ENCODE measurements around the gene RPN2. TPM values are rescaled to one million over a fixed set of nuclear protein-coding genes. Genes with fewer than 3 reads are reported as not detected.
A peak's percentile ranks its signal among the peaks of the same experiment; 100 is the strongest.

RPN2 gene
- total and polyA plus RNA-seq, 2 of the 13 experiments (the other 11 are each of a cell fraction or from before 2014, with no cell fraction given), result 587 to 1,818 TPM

- TF ChIP-seq ZNF687 (CRISPR knock-in tag; IDR thresholded peaks at IDR 0.05) (peak; percentile 44), ZNF703 (CRISPR knock-in tag; IDR thresholded peaks at IDR 0.05; ENCODE audit: borderline replicate concordance) (no peak), ZNF337 (CRISPR knock-in tag; IDR thresholded peaks at IDR 0.05; ENCODE audit: borderline replicate concordance, low read depth) (peak; percentile 74; the same call in 1 of the 2 replicates), AKAP8 (CRISPR knock-in tag; IDR thresholded peaks at IDR 0.05) (peak; percentile 53; the same call in 1 of the 2 replicates), FUBP1 (CRISPR knock-in tag; IDR thresholded peaks at IDR 0.05; ENCODE audit: borderline replicate concordance) (no peak), IRF1 (CRISPR knock-in tag; IDR thresholded peaks at IDR 0.05; ENCODE audit: low read depth) (no peak), CCAR2 (optimal IDR thresholded peaks at IDR 0.05; ENCODE audit: low read depth, low read length) (no peak), ZNF484 (CRISPR knock-in tag; IDR thresholded peaks at IDR 0.05; ENCODE audit: borderline replicate concordance, low read depth) (0 out of 2 replicates have a peak, but pooled peaks have one; percentile 4)
These were observed 774 bp downstream of the RPN2 start (continued) for GRCh38 chr20:37179683-37180524.

All from HepG2 (cell line).